Diencephalon (tissue), 1 donor: ENCODE measurements around the gene CPM. TPM values are rescaled to one million over a fixed set of nuclear protein-coding genes. Genes with fewer than 3 reads are reported as not detected.

Experiments
- small RNA-seq: library from RNA; depleted of rRNA; stranded (forward); fragments of <200 nt; gene quantifications from one replicate; pipeline ENCODE3, GENCODE V24; 2014
- total RNA-seq: library from RNA; depleted of rRNA; stranded (reverse); fragments of >200 nt; gene quantifications from one replicate; pipeline ENCODE4 v1.2.3, GENCODE V29; 2014

The CPM gene
- total RNA-seq, result 2.5 TPM

DNA sequence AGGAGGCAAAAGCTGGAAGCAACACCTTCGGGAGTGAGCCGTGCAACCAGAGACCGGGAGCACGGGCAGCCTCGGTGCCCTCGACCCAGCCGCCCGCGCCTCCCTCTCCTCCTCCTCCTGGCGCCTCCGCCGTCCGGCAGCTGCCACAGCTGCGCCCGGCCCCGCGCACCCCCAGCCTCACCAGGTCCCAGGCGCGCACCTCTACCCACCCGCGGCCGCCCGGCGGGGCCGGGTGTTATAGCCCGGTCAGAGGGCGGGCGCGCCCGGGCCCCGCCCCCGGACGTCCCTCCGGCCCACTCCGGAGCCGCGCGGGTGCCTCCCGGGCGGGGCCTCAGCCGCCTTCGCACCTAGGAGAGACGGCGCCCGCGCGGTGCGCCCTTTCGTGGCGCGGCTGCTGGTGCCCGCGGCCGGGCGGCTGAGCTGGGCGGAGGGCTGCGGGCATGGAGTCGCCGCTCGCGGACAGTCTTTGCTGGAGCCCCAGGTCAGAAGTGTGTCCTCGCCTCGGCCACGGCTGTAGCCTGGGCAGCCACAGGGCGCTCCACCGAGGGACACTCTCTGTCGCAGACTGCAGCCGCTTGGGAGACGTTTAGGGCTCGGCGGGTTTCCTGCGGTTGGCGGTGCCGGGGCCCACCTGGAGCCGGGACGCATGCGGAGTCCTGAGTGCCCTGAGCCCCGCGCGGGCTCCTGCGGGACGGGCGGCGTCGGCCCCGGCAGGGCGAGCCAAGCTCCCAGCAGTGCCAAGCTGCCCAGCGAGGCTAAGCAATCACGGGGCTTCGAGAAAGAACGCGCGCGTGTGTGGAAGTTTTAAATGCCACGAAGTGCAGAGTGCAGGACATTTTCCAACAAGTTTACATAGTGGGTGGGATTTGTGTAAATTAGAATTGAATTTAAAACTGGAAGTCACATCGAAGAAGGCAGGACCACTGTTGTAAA is at the start of gene CPM:
CPM (minus strand) TSS at position 211 of the 933 bp plus-strand sequence. CDS start 334 bp downstream, outside the sequence.

DNA sequence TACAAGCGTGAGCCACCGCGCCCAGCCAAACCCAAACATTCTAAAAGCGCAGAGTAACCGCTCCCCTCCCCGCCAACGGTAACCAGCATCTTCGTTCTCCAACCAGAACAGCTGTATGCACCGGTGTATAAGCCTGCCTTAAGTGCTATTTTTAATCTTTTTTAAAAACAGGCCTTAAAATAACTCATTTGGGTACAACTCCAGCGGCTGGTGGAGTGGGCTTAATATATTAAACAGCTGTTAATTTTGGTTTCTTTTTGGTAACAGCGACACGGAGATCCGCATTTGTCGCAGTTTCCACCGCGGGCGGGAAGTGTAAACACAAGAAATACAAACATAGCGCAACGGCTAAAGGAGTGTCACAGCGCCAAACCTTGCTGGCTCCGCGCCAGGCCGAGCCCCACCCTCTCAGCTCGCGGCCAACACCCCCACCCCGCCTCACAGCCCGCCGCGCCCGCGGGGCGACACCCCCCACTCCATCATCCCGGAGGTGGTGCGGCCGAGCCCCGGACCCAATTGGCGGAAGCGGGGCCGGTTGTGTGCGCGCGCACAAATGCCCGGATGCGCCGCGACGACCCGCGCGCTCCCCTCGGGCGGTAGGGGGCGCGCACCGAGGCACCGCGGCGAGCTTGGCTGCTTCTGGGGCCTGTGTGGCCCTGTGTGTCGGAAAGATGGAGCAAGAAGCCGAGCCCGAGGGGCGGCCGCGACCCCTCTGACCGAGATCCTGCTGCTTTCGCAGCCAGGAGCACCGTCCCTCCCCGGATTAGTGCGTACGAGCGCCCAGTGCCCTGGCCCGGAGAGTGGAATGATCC is 125.2 kb downstream of the CPM start, which contains the start of gene MDM2:
MDM2 (plus strand) TSS at position 602 of the 812 bp plus-strand sequence. CDS start 301 bp downstream, outside the sequence.

Small RNA genes lying within 50 kb of the gene (small RNA-seq; reads per million reads assigned to genes)
- gene AC025423.5, result not detected
- gene RNU7-4P, result not detected

Other genes starting within 250 kb of the CPM start
- 48.2 TPM for gene NUP107, start 246.2 kb downstream of the CPM start, total RNA-seq
- 11.8 TPM for gene SLC35E3, start 187.0 kb downstream of the CPM start, total RNA-seq
- gene MDM2, start 125.0 kb downstream of the CPM start, total RNA-seq, result 40.8 TPM